Spinal cord (tissue), 10 donors: ENCODE results near the gene RPTOR. TPM values are rescaled to one million over a fixed set of nuclear protein-coding genes. Genes with fewer than 3 reads are reported as not detected.

Experiments
- DNase-seq, 6 donors: peaks; one replicate each; pipeline versions ENCODE4 v3.0.0 to v3.0.0-alpha.2; 2013 to 2015; ENCODE audit warnings: low spot score in 6 of 6, low read depth in 4 of 6
- H3K27ac ChIP-seq: one replicate; pipeline ENCODE4 v1.5.1; 2013; ENCODE audit warnings: low read depth, low read length, control low read depth
- H3K27me3 ChIP-seq: one replicate; pipeline ENCODE4 v1.6.1; 2013; ENCODE audit warnings: low read length; ENCODE audit not compliant: control insufficient read depth, insufficient read depth
- H3K36me3 ChIP-seq: one replicate; pipeline ENCODE4 v1.6.1; 2013; ENCODE audit warnings: low read length; ENCODE audit not compliant: control insufficient read depth, insufficient read depth
- H3K4me1 ChIP-seq: one replicate; pipeline ENCODE4 v1.6.1; 2013; ENCODE audit warnings: low read length; ENCODE audit not compliant: control insufficient read depth, insufficient read depth
- H3K4me3 ChIP-seq: one replicate; pipeline ENCODE4 v1.5.1; 2013; ENCODE audit warnings: low read depth, low read length, control low read depth
- H3K9me3 ChIP-seq: one replicate; pipeline ENCODE4 v1.6.1; 2013; ENCODE audit warnings: low read length; ENCODE audit not compliant: control insufficient read depth, insufficient read depth
- WGBS: methylation state at CpG from one replicate; pipeline ENCODE4 v1.1.5; 2013; ENCODE audit warnings: missing lambda C conversion rate; ENCODE audit not compliant: insufficient coverage; 5-methylcytosine and 5-hydroxymethylcytosine counted together
- polyA plus RNA-seq, 2 donors: library from polyadenylated mRNA; unstranded; fragments of 120-200 nt; gene quantifications; one replicate each; pipeline ENCODE4 v1.2.1, GENCODE V29; 2013; ENCODE audit not compliant: insufficient read length in 2 of 2
- total RNA-seq, 2 donors: library from RNA; depleted of rRNA in 1 of 2; stranded (reverse); fragments of 120-200 nt in 1 of 2; fragments of >200 nt in 1 of 2; gene quantifications; one replicate each; pipeline versions ENCODE4 v1.2.3 to v1.2.4, GENCODE V29; 2013 to 2014
- donor health status: healthy.

Gene RPTOR
- total and polyA plus RNA-seq, 4 donors = 17.1 to 27.2 (median 21.6) TPM

DNA sequence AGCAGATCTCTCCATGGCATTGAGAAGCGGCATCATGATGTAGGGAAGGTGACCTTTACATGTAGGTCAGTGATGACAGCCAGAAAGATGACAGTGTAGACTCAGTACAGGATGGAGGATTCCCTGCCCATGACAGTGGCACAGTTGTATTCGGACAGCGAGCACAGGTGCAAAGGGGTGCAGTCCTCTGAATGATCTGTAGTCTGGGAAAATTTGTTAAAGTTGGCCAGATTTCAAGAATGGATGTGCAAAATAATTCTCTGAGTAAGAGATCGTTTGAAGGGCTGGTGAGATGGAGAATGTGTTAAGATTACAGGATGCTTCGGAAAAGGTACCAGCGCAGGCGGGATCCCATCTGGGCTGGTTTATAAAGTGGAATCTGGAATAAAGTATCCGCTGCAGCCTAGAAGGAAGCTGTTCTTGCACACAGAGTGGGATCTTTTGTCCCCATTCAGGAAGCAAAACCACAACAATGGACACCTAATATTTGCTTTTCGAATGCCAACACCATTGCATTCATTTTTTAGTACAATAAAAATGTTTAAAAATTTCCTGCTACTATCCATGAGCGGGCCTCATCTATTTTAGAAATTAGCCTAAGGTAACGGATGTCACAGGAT, 101.2 kb downstream of the RPTOR start:
- DNase-seq = peak in 1 of 6 donors; percentile 32
- no peak overlapping the region for H3K27ac ChIP-seq

DNA sequence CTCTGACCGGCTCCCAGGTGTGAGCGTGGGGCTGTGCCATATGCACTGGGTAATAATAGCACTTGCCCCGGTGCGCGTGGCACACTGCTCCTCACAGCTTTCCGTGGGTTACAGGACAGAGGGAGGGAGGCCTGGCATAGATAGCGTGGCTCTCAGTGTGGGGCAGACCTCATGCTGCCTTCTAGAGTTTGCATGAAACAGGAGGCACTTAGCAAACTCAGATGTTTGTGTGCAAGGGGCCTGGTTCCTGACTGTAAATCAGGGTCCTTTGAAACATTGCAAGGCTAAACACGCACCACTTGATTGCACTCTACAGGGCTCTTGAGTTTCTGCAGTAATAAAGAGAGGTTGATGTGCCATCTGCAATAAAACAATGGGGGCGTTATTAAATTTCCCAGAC, 101.7 kb downstream of the RPTOR start:
- H3K9me3 ChIP-seq = no peaks in the 10 kb centered on the region
- H3K4me1 ChIP-seq = peaks cover 23% of the 10 kb centered on the region
- DNase-seq = peak in 1 of 6 donors; percentile 91
- H3K27ac ChIP-seq = no peak overlapping the region
- H3K27me3 ChIP-seq = no peaks in the 10 kb centered on the region
- H3K4me3 ChIP-seq = no peak overlapping the region
- 33% methylated on average over 7 of the region's 9 CpGs for WGBS
- no peaks in the 10 kb centered on the region for H3K36me3 ChIP-seq

More for the DNA sequence above, 101.2 kb downstream of the RPTOR start:
- H3K36me3 ChIP-seq = no peaks in the 10 kb centered on the region
- no peaks in the 10 kb centered on the region for H3K9me3 ChIP-seq
- WGBS = 67% methylated on average over 7 of the region's 11 CpGs
- no peak overlapping the region for H3K4me3 ChIP-seq
- no peaks in the 10 kb centered on the region for H3K27me3 ChIP-seq
- H3K4me1 ChIP-seq = peaks cover 23% of the 10 kb centered on the region

DNA sequence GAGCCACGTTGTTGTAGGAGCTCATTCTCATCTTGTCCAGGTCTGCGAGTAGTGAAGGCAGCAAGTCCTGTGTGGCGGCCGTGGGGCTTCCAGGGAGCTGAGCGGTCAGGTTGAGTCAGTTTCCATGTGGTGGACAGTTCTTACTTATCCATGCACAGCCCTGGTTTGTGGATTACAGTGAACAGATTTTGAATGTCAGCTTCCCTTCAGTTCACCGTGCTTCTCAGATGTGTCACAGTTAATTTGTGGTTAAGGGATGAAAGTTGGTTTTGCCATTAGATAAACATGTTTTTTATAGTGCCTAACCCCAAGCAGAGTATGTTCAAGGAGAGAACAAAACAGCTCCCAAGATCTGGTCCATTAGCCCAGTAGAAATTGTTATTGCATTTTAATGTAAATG, 103.1 kb downstream of the RPTOR start:
- Histone ChIP-seq H3K27ac (no peak overlapping the region), H3K27me3 (no peaks in the 10 kb centered on the region), H3K9me3 (no peaks in the 10 kb centered on the region), H3K4me1 (peaks cover 23% of the 10 kb centered on the region), H3K4me3 (no peak overlapping the region), H3K36me3 (no peaks in the 10 kb centered on the region)
- DNase-seq = peak in 1 of 6 donors; percentile 66
- WGBS = 80% methylated on average over 5 of the region's 6 CpGs

DNA sequence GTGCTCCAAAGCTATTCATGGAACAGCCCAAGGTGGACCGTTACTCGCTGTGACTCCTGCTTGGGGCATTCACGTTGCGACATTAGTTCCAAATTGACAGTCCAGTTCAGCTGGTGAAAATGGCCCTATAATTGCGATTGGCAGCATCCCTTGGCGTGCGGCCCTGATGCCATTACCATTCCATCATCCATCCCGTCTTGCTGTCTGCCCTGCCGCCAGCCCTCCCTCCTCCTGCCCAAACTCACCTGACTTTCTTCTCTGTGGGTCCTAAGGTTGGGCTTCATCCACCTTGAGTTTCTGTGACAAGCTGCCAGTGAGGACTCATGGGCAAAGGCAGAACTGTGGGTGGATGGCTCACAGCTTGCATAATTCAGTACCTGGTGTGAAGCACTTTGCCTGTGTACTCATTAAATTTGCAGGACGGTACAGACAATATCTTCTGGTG, 104.6 kb downstream of the RPTOR start:
- peak in 1 of 6 donors; percentile 43 for DNase-seq
- Histone ChIP-seq H3K27me3 (no peaks in the 10 kb centered on the region), H3K9me3 (no peaks in the 10 kb centered on the region), H3K4me1 (peaks cover 23% of the 10 kb centered on the region), H3K4me3 (no peak overlapping the region), H3K27ac (no peak overlapping the region), H3K36me3 (no peaks in the 10 kb centered on the region)
- 77% methylated on average over 8 of the region's 10 CpGs for WGBS

DNA sequence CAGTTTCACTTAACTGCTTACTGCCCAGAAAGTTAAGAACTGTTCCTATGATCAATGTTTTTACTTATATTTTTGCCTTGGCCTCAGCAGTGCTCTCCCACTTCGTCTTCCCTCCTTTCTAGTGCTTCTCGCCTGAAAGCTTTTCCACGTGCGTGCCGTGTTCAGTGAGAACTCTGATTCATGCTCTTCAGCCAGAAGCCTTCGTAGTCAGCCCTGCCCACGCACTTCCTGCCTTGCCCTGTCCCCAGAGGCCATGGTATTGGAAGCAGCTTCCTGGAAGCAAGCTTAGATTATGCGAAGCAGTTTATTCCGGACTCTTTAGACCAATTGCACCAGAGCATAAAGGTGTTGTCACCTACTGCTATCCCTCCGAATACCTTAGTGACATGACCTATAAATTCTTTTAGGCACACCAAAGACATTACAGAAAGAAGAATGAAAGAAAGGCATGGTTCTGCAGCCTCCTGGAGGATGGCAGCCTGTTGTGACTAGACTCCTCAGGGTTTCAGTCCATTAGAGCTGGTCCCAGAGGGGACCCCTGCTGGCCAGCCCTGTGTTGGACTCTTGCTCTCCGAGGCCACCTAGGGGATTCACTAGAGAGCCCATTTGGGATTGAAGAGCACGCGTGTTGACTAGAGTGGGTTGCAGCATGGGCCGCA, 105.2 kb downstream of the RPTOR start:
- no peaks in the 10 kb centered on the region for H3K9me3 ChIP-seq
- H3K27ac ChIP-seq = no peak overlapping the region
- DNase-seq = peak in 2 of 6 donors; percentile 48 to 69
- H3K4me3 ChIP-seq = no peak overlapping the region
- 73% methylated on average over 13 of the region's 14 CpGs for WGBS
- H3K36me3 ChIP-seq = no peaks in the 10 kb centered on the region
- H3K27me3 ChIP-seq = no peaks in the 10 kb centered on the region
- peaks cover 23% of the 10 kb centered on the region for H3K4me1 ChIP-seq

DNA sequence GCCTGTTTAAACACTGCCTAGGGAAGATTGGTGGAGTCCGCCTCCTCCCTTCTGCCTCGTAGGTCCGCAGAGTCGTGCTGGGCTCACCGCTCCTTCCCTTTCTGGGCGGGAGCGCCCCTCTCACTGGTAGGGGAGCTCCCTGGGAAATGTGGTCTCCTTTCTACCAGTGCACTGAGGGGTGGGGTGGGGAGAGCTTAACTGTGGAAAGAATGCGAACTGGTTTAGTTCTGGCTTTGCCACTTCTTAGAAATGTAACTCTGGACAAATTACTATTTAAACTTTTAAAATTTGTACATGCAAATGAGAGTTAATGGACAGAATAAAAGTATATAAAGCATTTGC, 105.7 kb downstream of the RPTOR start:
- H3K36me3 ChIP-seq = no peaks in the 10 kb centered on the region
- no peak overlapping the region for H3K4me3 ChIP-seq
- no peaks in the 10 kb centered on the region for H3K27me3 ChIP-seq
- 100% methylated on average over 1 of the region's 8 CpGs for WGBS
- no peaks in the 10 kb centered on the region for H3K9me3 ChIP-seq
- no peak for DNase-seq
- no peak overlapping the region for H3K27ac ChIP-seq
- peaks cover 23% of the 10 kb centered on the region for H3K4me1 ChIP-seq

DNA sequence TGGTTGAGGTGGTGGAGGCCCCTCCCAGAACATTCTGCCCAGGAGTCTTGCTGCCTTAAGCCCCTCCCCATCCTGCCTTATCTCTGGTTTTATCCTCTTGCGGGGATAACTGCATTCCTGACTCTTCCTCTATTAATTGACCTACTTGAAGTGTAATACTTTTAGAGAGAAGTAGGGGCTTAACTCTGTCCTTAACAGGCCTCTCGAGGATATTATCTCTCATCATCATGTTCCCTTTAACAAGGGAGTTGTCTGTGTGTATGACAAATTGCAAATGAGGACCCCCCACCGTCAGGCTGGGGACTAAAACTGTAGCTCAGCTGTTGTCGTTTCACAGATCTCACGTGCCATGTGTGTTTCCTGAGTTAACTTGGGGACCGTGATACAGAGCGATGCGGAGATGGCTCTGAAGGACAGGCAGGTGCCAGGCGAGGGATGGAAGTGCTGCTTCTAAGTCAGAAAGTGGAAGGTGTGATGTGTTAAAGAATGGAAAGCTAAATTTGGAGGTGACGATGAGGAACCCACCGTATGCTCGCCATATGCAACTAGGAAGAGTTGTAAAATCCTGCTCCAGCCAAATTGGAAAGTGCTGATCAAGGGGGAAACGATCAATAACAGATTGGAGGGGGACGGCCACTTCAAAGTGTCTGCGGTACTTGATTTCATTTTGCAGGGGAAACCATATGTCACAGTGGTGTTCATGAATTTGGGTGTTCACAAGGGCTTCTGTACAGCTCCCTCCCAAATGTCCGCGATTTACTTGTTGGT, 106.3 kb downstream of the RPTOR start:
- Histone ChIP-seq H3K9me3 (no peaks in the 10 kb centered on the region), H3K27ac (no peak overlapping the region), H3K4me3 (no peak overlapping the region), H3K36me3 (no peaks in the 10 kb centered on the region), H3K27me3 (no peaks in the 10 kb centered on the region), H3K4me1 (peaks cover 21% of the 10 kb centered on the region)
- WGBS = 76% methylated on average over 13 of the region's 17 CpGs
- peak in 2 of 6 donors; percentile 47 to 87 for DNase-seq

DNA sequence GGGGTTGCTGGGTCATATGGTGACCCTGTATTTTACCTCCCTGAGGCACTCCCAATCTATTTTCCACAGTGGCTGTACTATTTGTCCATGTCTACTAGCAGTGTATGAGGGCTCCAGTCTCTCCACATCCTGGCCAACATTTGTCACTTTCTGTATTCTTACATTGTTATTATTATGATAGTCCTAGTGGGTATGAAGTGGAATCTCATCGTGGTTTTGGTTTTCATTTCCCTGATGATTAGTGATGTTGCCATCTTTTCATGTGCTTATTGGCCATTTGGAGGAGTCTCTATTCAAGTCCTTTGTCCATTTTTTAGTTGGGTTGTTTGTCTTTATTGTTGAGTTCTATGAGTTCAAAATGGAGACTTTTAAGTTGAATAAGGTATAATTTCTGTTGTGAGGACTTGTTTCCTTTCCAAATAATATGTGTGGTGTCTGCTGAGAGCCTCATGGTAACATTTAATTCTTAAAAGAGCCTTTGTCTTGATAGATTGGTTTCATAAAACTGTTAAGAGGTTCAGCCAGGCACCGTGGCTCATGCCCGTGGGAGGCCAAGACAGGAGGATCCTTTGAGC, 108.2 kb downstream of the RPTOR start:
- 80% methylated on average over 1 of the region's 3 CpGs for WGBS
- H3K27me3 ChIP-seq = no peaks in the 10 kb centered on the region
- no peak overlapping the region for H3K27ac ChIP-seq
- no peaks in the 10 kb centered on the region for H3K9me3 ChIP-seq
- H3K4me1 ChIP-seq = peaks cover 20% of the 10 kb centered on the region
- H3K4me3 ChIP-seq = no peak overlapping the region
- no peak for DNase-seq
- no peaks in the 10 kb centered on the region for H3K36me3 ChIP-seq

DNA sequence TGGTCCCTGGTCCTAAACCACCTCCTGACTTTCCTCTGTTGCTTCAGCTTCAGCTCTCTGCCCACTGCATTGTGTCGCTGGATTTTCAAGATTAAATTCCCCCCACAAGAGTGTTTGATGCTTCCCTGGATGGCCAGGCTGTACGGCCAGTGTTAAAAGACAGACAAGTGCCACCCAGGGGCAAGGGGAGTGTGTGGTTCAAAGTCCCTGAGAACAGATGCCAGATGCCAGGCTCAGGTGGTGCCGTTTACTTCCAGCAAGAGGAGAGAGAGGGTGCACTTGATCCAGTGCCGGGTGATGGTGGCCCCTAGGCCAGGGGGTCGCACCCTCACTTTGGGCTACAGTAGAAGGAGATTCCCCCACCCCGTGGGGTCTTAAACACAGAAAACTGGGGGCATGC, 109.2 kb downstream of the RPTOR start:
- WGBS = 93% methylated on average over 6 of the region's 6 CpGs
- Histone ChIP-seq H3K27ac (no peak overlapping the region), H3K4me3 (no peak overlapping the region), H3K27me3 (no peaks in the 10 kb centered on the region), H3K4me1 (peaks cover 20% of the 10 kb centered on the region), H3K36me3 (no peaks in the 10 kb centered on the region), H3K9me3 (no peaks in the 10 kb centered on the region)
- DNase-seq = no peak
